Adrenal gland (tissue), 5 donors: ENCODE results near the gene C1orf50.

Experiments used
- CTCF ChIP-seq, 6 experiments: fragments of 450-650 bp in 4 of 6; fragments of 200-600 bp in 2 of 6; sonication (generic) in 1 of 6; IDR thresholded peaks; 1 replicate in 5 of 6; 2 replicates in 1 of 6; pipeline versions ENCODE4 v1.5.1 to v1.8.0; 2016 to 2021; ENCODE audit warnings: antibody characterized with exemption in 6 of 6, mild to moderate bottlenecking in 2 of 6, moderate library complexity in 1 of 6
- POLR2A ChIP-seq, 2 donors: fragments of 450-650 bp; IDR thresholded peaks; one replicate each; pipeline ENCODE4 v1.6.1; 2017; ENCODE audit warnings: antibody characterized with exemption in 2 of 2, mild to moderate bottlenecking in 2 of 2, moderate library complexity in 1 of 2
- donor health status: DM: no; HTN: no; CAD: no.

GRCh38 chr1:42784547-42784945, 17.5 kb downstream of the C1orf50 start:
- TF ChIP-seq POLR2A (IDR thresholded peaks at IDR 0.05) (no peak), CTCF (IDR thresholded peaks at IDR 0.05) (no peak)
